M059J (cell line): ENCODE results near the gene UTP14C. TPM values are rescaled to one million over a fixed set of nuclear protein-coding genes. Genes with fewer than 3 reads are reported as not detected.
"Not testable (repeated sequence)": the region's sequence is repeated elsewhere in the genome, so short reads cannot be mapped to it uniquely, and the experiment has no call there.

ENCODE experiments used
- DNase-seq: peaks from one replicate; pipeline ENCODE4 v3.0.0-alpha.2; 2012; ENCODE audit warnings: low read depth
- total RNA-seq: library from RNA; depleted of rRNA; stranded (reverse); fragments of >200 nt; shearing (Covaris generic); gene quantifications from 2 replicates; pipeline ENCODE4 v1.2.3, GENCODE V29; 2014; rRNA removed

UTP14C gene
- total RNA-seq: 4.6 and 10.7 TPM in 2 replicates

GRCh38 chr13:52024481-52024880 lies at the start of gene UTP14C:
TSS of gene UTP14C (plus strand) at chr13:52024691. CDS start at chr13:52028805, 4,114 bp downstream.
- no peak for DNase-seq

DNA sequence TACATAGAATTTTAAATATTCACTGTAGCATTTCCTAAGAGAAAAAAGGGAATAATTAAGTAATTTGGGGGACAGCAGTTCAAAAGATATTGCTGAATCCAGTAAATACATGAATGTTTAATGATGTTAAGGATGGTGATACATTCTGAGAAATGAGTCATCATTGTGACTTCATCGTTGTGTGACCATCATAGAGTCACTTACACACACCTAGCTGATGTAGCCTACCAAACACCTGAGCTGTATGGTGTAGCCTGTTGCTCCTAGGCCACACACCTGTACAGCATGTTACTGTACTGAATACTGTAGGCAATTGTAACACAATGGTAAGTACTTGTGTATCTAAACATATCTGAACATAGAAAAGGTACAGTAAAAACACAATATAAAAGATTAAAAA lies 48.1 kb upstream of the UTP14C start:
- DNase-seq: no peak

DNA sequence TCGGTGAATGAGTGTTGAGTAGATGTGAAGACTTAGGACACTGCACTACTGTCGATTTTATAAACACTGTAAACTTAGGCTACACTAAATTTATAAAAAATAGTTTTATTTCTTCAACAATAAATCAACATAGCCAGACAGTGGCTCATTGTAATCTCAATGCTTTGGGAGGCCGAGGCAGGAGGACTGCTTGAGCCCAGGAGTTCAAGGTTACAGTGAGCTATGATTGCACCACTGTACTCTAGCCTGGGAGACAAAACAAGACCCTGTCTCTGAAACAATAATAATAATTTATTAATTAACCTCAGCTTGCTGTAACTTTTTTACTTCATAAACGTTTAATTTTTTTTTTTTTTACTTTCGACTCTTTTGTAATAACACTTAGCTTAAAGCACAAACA lies 47.6 kb upstream of the UTP14C start:
- no peak for DNase-seq

- no peak for DNase-seq
These were observed 46.9 kb upstream of the UTP14C start for GRCh38 chr13:51977625-51978024.

GRCh38 chr13:51978796-51979556 lies 45.5 kb upstream of the UTP14C start:
- DNase-seq: no peak

- DNase-seq: no peak
These were observed 43.6 kb upstream of the UTP14C start for GRCh38 chr13:51980908-51981307.

DNA sequence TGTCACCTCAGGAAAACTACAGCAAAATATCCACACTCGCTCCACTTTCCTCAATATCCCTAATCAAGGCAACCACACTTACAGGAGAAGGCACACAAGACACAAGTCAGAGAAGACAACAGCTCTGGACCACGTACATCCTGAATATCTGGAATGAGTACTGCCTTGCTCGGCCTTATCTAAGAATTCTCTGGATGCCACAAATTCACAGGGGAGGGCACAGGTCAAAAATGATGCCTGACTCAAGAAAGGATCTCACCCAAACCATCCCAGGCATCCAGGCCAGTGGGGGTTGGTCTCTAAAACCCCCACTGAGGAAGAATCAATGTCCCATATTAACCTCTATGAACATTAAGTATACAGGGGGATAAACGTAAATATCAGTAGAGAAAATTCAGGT lies 43.1 kb upstream of the UTP14C start:
- DNase-seq: no peak

DNA sequence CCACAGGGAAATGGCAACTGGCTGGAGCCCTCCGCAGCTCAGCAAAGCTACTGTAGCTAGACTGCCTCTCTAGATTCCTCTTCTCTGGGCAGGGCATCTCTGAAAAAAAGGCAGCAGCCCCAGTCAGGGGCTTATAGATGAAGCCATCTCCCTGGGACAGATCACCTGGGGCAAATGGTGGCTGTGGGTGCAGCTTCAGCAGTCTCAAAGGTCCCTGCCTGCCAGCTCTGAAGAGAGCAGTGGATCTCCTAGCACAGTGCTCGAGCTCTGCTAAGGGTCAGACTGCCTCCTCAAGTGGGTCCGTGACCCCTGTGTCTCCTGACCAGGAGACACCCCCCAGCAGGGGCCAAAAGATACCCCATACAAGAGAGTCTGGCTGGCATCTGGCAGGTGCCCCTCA lies 41.2 kb upstream of the UTP14C start:
- DNase-seq: not testable (repeated sequence)

GRCh38 chr13:51984904-51985303 lies 39.6 kb upstream of the UTP14C start:
- not testable (repeated sequence) for DNase-seq

GRCh38 chr13:51988988-51989618 lies 35.4 kb upstream of the UTP14C start:
- no peak for DNase-seq

GRCh38 chr13:51993713-51994112 lies 30.8 kb upstream of the UTP14C start:
- no peak for DNase-seq

DNA sequence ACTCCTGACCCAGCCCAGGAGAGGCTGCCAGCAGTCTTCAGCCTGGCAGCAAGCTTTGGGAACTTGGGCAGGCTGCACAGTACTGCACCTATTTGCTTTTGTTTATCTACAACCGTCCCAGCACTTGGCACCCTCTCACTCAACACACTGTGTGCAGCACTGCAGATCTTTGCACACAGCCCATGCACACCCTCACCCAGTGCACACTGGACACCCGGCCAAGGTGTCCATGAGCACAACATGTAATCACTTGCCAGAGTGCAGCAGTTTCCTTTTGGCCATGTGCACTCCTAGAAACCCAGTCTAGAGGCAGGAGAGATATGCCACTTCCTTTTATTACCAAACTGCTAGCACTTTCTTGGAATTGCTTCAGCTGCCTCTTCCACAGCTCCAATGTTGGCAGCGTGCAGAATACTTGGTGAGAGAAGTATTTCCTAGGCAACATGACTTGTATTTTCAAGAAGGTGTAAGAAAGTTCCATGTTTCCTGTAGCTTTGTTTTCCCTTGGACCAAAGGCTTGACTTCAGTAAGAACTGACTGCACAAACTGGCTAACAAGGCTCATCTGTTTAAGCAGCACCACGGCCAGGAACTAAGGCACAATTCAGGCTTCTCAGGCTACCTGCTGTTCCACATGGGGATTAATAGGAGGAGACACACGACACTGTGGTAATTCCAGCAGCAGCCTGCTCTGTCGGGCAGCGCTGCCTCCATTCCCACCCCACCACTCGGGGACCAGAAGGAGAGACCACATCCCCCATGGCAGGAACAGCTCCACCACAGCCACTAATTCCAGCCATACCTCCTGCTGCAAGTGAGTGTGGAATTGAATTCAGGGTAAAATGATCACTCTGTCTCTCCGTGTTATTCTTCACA lies 28.6 kb upstream of the UTP14C start:
- no peak for DNase-seq

GRCh38 chr13:51996641-51997040 lies 27.9 kb upstream of the UTP14C start:
- no peak for DNase-seq

- DNase-seq: no peak
These were observed 27.3 kb upstream of the UTP14C start for GRCh38 chr13:51997186-51997585.

DNA sequence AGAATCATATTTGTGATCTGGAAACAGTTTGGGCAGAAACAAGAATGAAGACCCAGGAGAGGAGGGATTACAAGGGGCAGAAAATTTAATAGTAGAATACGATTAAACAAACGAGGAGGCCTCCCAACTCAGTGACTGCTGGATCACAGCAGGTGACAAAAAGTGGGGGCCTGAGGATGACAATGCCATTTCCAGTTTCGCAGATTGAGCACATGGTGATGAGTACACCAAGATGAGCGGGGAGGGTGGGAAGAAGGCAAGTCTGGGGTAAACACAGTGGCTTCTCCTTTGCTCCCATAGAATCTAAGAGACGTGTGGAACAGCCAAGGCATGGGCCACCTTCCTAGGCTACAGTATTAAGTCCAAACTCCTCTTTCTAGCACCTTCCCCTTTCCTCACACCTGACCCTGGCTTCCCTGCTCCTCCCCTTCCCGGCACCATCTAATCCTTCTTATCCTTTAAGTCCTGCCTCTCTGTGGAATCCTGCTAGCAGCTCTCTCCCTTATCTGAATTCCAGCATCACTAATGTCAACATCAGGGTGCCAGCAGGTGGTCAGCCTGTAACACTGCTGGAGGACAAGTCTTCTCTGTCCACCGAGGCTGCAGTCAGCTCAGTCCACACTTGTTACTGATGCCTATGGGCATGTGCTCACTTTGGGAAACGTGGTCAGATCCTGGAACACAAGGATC lies 26.7 kb upstream of the UTP14C start:
- DNase-seq: no peak

DNA sequence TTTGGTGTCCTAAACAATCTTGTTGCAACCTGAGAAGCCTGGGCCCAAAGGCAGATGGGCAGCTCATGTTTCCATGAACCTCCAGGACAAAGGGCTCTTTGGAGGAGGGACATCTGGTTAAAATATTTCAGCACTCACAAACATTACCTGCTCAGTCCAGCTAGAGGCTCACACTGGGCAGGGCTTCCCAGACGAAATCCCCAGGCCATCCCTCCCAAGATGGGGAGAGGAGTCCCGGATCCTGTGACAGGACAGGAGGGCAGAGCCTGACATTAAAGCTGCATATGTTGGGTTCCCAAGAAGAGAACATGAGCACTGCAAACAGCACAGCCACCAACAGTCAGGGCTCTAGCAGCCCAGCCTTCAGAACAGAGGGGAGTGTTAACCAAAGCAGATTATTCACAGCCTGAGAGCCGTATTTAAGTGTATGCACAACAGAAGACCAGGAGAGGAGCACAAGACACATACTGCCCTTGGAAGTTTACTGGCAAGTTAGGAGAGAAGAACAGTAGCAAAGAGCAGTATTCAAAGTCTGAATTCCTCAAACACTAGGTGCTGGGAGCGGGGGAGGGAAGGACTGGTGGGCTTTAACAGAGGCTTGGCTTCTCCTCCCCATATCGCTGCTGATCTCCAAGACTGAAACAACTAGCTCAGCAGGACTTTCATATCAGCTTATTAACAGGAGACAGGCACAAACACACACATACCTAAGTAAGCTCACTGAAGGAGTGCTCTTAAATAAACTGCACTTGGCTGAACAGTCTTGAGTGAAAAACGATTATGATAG lies 25.6 kb upstream of the UTP14C start:
- no peak for DNase-seq

DNA sequence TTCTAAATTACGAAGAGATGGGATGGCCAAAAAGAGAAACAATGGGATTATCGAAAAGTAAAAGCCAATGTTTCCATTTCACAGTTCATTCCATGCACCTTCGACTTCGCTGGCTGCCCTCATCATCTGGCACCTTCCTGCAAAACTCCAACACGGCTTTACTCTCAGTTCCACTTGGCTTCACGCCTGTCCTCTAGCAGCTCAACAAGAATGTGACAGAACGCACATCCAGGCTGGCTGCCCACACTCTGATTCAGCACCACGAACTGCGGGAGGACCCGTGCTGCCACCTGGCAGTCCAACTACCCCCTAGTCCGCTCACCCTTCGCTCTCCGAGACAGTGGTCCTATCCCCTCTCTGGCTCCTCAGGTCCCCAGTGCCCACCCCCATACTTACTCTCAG lies 25.0 kb upstream of the UTP14C start:
- peak; percentile 46 for DNase-seq

DNA sequence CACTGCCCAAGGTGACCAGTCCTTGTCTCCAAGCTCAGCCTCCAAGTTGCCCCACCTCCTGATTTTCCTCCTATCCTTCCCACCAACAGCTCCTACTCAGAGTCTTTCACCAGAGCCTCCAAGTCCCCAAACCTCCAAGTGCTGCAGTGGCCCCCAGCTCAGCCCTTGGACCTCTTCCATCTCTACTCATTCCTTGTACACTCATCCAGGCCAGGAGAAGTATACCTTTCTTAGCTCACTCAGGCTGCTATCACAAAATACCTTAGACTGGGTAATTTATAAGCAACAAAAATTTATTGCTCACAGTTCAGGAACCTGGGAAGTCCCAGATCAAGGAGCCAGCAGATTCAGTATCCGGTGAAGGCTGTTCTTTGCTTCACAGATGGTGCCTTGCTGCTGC lies 24.6 kb upstream of the UTP14C start:
- DNase-seq: no peak

DNA sequence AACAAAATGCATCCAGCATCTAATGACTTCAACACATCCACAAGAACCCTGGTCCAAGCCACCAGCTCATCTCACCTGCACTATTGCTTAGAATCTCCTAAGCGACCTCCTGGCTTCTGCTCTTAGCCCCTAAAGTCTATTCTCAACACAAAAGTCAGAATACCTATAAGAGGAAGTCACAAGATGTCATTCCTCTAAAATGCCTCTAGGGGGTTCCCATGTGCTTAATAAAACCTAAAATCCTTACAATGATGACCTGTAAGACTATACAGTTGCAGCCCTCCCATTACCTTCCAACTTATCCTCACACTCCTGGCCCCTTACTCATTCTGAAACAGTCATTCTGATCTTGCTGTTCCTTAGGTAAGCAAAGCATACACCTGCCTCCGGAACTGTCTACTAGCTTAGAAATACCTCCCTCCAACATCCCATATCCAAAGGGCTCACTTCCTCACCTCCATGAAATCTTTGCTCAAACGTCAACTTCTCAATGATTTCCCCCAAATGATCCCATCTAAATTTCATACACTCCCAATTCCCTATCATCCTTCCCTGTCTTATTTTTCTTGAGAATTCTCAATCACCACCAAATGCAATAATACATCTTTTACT lies 23.3 kb upstream of the UTP14C start:
- peak; percentile 39 for DNase-seq

GRCh38 chr13:52002361-52002760 lies 22.1 kb upstream of the UTP14C start:
- DNase-seq: no peak

DNA sequence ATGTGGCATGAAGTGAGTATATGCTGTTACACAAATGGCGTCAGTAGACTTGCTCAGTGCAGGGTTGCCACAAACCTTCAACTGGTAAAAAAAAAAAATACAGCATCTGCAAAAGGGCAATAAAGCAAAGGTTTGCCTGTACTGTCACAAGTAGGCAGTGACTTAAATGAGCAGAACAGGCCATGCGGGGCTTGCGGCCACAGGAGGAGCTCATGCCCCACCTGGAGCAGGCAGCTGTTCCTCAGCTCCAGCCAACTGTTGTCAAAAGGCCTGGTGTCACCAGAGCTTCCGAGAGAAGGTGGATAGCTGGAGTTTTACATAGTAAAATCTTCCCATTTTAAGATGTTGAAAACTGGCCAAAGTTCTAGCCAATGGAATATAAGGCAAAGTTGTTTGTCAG lies 20.9 kb upstream of the UTP14C start:
- no peak for DNase-seq
